NCI-H526 (cell line): Measurements from ENCODE around the gene MRAP2.

Source experiments
- DNase-seq, 2 experiments: peaks; one replicate each; lab custom pipeline; 2025; lab: John Stamatoyannopoulos, UW

Gene MRAP2

GRCh38 chr6:84135291-84135690, 101.7 kb downstream of the MRAP2 start:
- DNase-seq, result no peak

- no peak for DNase-seq
These were observed 102.9 kb downstream of the MRAP2 start for GRCh38 chr6:84136364-84137050.

GRCh38 chr6:84137051-84137375, 103.4 kb downstream of the MRAP2 start:
- DNase-seq, result no peak

- no peak for DNase-seq
These were observed 104.5 kb downstream of the MRAP2 start for GRCh38 chr6:84137989-84138575.

GRCh38 chr6:84139311-84139710, 105.7 kb downstream of the MRAP2 start:
- no peak for DNase-seq
